ENCODE data around the gene B4GALNT4. TPM values are rescaled to one million over a fixed set of nuclear protein-coding genes. Genes with fewer than 3 reads are reported as not detected.

Gene B4GALNT4
- total RNA-seq, 1 donor from 2014 or later = 64.6 TPM

DNA sequence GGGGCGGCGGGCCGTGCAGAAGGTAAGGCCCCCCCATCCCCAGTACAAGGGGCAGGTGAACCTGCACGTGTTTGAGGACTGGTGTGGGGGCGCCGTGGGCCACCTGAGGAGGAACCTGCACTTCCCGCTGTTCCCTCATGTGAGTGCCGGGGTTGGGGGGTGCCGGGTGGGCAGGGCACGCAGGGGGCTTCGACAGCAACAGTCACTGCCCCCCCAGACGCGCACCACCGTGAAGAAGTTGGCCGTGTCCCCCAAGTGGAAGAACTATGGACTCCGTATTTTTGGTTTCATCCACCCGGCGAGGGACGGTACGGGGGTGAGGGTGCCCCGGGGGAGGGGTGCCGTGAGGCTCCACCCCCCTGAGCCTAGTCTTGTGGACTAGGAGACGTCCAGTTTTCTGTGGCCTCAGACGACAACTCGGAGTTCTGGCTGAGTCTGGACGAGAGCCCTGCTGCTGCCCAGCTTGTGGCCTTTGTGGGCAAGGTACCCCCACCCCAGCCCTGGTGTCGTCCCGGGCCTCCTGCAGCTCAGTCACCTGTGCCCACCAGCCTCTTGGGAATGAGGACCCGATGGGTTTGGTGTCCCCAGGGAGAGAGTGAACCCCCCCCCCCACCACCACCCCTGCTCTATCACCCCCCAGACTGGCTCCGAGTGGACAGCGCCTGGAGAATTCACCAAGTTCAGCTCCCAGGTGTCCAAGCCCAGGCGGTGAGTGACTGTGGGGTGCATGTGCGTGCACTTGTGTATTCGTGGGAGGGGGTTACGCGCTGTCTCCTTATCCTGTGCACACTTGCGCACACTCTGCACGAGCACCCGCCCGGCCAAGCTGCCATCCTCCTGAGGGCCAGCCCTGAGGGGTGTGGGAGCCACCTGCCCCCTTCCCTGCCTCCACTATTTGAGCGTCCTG is 3.8 kb downstream of the B4GALNT4 start:
- Histone ChIP-seq H3K9me3 (ENCODE audit: insufficient read depth, low read depth, low read length) (no peaks in the 10 kb centered on the region), H2AFZ (ENCODE audit: low read depth, low read length) (no peak overlapping the region), H3K9ac (ENCODE audit: low read length) (no peak overlapping the region), H3K4me1 (ENCODE audit: insufficient read depth, low read length) (no peaks in the 10 kb centered on the region), H4K20me1 (ENCODE audit: insufficient read depth, low read length) (peaks cover 23% of the 10 kb centered on the region), H3K27ac (ENCODE audit: low read depth, low read length) (no peak overlapping the region), H3K4me2 (ENCODE audit: low read length) (no peak overlapping the region), H3K36me3 (ENCODE audit: insufficient read depth, low read length) (no peaks in the 10 kb centered on the region), H3K27me3 (ENCODE audit: insufficient read depth, low read length) (peaks cover 7% of the 10 kb centered on the region), H3K4me3 (ENCODE audit: insufficient read depth, low read depth, low read length) (no peak overlapping the region), H3K79me2 (ENCODE audit: insufficient read depth, low read length) (no peaks in the 10 kb centered on the region)
- H3K4me3 Mint-ChIP-seq (ENCODE audit: unreplicated experiment) = no peak overlapping the region
- TF ChIP-seq EZH2 (IDR thresholded peaks at IDR 0.05; ENCODE audit: insufficient read depth, low read length) (no peak), CTCF (IDR thresholded peaks at IDR 0.05; ENCODE audit: insufficient read depth, low read depth, low read length) (no peak)
- H3K4me1 Mint-ChIP-seq (ENCODE audit: low read depth, unreplicated experiment) = peaks cover 2% of the 10 kb centered on the region
- FAIRE-seq = no peak
- peaks cover 2% of the 10 kb centered on the region for H3K27me3 Mint-ChIP-seq (ENCODE audit: low read depth, unreplicated experiment)
- no peak for DNase-seq (ENCODE audit: low read depth)
- H3K9me3 Mint-ChIP-seq (ENCODE audit: unreplicated experiment) = no peaks in the 10 kb centered on the region
- H3K27ac Mint-ChIP-seq (ENCODE audit: unreplicated experiment) = no peak overlapping the region
- H3K36me3 Mint-ChIP-seq (ENCODE audit: low read depth, unreplicated experiment) = peaks cover 9% of the 10 kb centered on the region

GRCh38 chr11:373716-374551 is 4.6 kb downstream of the B4GALNT4 start:
- no peaks in the 10 kb centered on the region for H3K9me3 ChIP-seq (ENCODE audit: insufficient read depth, low read depth, low read length)
- DNase-seq (ENCODE audit: low read depth) (no peak), FAIRE-seq (no peak)
- no peak overlapping the region for H3K9ac ChIP-seq (ENCODE audit: low read length)
- H4K20me1 ChIP-seq (ENCODE audit: insufficient read depth, low read length) = peaks cover 23% of the 10 kb centered on the region
- H3K27me3 ChIP-seq (ENCODE audit: insufficient read depth, low read length) = peaks cover 2% of the 10 kb centered on the region
- no peak overlapping the region for H2AFZ ChIP-seq (ENCODE audit: low read depth, low read length)
- Mint-ChIP-seq H3K27me3 (ENCODE audit: low read depth, unreplicated experiment) (no peaks in the 10 kb centered on the region), H3K27ac (ENCODE audit: unreplicated experiment) (no peak overlapping the region), H3K9me3 (ENCODE audit: unreplicated experiment) (no peaks in the 10 kb centered on the region), H3K4me3 (ENCODE audit: unreplicated experiment) (no peak overlapping the region), H3K4me1 (ENCODE audit: low read depth, unreplicated experiment) (peaks cover 2% of the 10 kb centered on the region), H3K36me3 (ENCODE audit: low read depth, unreplicated experiment) (peaks cover 13% of the 10 kb centered on the region)
- H3K27ac ChIP-seq (ENCODE audit: low read depth, low read length) = no peak overlapping the region
- no peaks in the 10 kb centered on the region for H3K36me3 ChIP-seq (ENCODE audit: insufficient read depth, low read length)
- no peak overlapping the region for H3K4me2 ChIP-seq (ENCODE audit: low read length)
- H3K4me3 ChIP-seq (ENCODE audit: insufficient read depth, low read depth, low read length) = no peak overlapping the region
- TF ChIP-seq CTCF (IDR thresholded peaks at IDR 0.05; ENCODE audit: insufficient read depth, low read depth, low read length) (no peak), EZH2 (IDR thresholded peaks at IDR 0.05; ENCODE audit: insufficient read depth, low read length) (no peak)
- no peaks in the 10 kb centered on the region for H3K4me1 ChIP-seq (ENCODE audit: insufficient read depth, low read length)
- H3K79me2 ChIP-seq (ENCODE audit: insufficient read depth, low read length) = no peaks in the 10 kb centered on the region
